ENCODE data around the gene AZIN2.

DNA sequence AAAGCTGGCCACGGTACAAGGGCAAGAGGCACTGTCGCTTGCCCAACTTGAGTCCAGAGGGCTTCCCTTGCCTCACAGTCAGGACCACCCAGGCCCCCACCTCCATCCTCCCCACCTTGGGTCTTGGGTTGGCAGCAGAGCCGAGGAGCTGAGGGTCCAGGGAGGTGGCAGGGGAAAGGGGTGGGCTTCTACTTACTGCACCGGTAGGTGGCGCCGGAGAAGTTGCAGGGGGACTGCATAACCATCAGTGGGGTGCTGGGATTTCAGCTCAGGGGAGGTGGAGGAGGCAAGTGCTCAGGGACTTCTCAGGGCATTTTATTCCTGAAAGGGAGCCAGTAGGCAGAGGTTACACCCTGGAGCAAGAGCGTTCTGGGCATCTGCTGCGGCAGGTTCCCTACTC, 56.8 kb downstream of the AZIN2 start:
- TF ChIP-seq TAF1 (IDR thresholded peaks at IDR 0.05; ENCODE audit: borderline replicate concordance, low read depth, low read length) (no peak), POLR2A (IDR thresholded peaks at IDR 0.05; ENCODE audit: low read depth, low read length) (no peak)
